ENCODE results near the gene RNF152. TPM values are rescaled to one million over a fixed set of nuclear protein-coding genes. Genes with fewer than 3 reads are reported as not detected.

RNF152 gene
- total and polyA plus RNA-seq, 8 donors = 11.0 to 17.3 (median 14.5) TPM

DNA sequence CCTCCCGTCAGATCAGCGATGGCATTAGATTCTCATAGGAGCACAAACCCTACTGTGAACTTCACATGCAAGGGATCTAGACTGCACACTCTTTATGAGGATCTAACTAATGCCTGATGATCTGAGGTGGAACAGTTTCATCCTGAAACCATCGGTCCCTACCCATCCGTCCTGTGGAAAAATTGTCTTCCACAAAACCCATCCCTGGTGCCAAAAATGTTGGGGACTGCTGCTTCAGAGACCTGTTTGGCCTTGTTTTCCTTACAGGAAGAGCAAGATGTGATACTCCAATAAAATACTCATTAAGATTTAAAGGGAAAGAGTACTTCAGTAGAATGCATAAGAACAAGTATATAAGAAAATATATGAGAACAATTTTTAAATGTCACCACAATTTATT is 71.1 kb downstream of the RNF152 start:
- TF ChIP-seq, protein P1, sequence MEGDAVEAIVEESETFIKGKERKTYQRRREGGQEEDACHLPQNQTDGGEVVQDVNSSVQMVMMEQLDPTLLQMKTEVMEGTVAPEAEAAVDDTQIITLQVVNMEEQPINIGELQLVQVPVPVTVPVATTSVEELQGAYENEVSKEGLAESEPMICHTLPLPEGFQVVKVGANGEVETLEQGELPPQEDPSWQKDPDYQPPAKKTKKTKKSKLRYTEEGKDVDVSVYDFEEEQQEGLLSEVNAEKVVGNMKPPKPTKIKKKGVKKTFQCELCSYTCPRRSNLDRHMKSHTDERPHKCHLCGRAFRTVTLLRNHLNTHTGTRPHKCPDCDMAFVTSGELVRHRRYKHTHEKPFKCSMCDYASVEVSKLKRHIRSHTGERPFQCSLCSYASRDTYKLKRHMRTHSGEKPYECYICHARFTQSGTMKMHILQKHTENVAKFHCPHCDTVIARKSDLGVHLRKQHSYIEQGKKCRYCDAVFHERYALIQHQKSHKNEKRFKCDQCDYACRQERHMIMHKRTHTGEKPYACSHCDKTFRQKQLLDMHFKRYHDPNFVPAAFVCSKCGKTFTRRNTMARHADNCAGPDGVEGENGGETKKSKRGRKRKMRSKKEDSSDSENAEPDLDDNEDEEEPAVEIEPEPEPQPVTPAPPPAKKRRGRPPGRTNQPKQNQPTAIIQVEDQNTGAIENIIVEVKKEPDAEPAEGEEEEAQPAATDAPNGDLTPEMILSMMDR (IDR thresholded peaks at IDR 0.05) = no peak
- H3K9me3 ChIP-seq = no peaks in the 10 kb centered on the region
- H3K4me3 ChIP-seq = no peak overlapping the region
- no peaks in the 10 kb centered on the region for H3K27me3 ChIP-seq
- H3K4me1 ChIP-seq = no peaks in the 10 kb centered on the region
- DNase-seq = no peak
- intact Hi-C loops (cut with DNase I) = no loop called here
- ATAC-seq = no peak
- no peaks in the 10 kb centered on the region for H3K36me3 ChIP-seq
- H3K27ac ChIP-seq = no peak overlapping the region

DNA sequence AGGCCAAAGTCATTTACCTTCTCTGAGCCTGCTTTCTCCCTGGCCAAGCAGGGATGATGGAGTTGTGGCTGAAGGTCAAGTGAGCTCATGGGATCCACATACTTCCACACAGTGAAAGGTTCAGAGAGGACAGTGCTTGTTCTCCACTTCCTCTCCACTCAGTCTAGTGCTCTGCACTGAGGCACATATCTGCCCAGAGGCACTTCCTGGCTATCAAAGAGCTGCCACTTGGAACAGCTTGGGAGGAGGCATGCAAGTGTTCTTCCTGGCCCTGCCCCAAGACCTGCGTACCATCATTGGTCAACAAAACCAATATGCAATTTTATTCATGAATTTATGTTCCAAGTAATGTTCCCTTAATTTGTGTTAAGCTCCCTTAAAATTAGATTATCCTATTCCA is 71.9 kb downstream of the RNF152 start:
- DNase-seq (no peak), ATAC-seq (no peak)
- H3K9me3 ChIP-seq = no peaks in the 10 kb centered on the region
- intact Hi-C loops (cut with DNase I) = no loop called here
- no peaks in the 10 kb centered on the region for H3K27me3 ChIP-seq
- no peak overlapping the region for H3K4me3 ChIP-seq
- H3K36me3 ChIP-seq = no peaks in the 10 kb centered on the region
- TF ChIP-seq, protein P1 (IDR thresholded peaks at IDR 0.05) = no peak
- H3K4me1 ChIP-seq = no peaks in the 10 kb centered on the region
- H3K27ac ChIP-seq = no peak overlapping the region

DNA sequence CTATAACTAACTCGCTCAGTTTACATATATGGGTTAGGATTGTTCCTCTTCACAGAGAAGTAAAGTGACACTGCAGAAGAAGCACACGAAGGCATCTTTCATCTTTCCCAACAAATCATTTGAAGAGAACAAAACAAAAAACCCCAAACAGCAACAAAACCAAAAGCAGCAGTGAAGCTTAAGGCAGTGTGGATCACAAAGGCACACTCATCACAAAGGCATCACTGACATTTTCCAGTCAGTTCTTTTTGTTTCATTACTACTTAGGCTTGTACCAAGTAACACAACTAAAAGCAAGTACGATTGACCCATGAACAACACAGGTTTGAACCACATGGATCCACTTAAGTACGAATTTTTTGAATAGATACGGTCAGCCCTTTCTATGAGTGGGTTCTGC is 75.7 kb downstream of the RNF152 start:
- H3K9me3 ChIP-seq = no peaks in the 10 kb centered on the region
- intact Hi-C loops (cut with DNase I) = no loop called here
- TF ChIP-seq, protein P1 (IDR thresholded peaks at IDR 0.05) = no peak
- DNase-seq (no peak), ATAC-seq (no peak)
- no peak overlapping the region for H3K4me3 ChIP-seq
- H3K27ac ChIP-seq = no peak overlapping the region
- H3K27me3 ChIP-seq = no peaks in the 10 kb centered on the region
- H3K4me1 ChIP-seq = no peaks in the 10 kb centered on the region
- no peaks in the 10 kb centered on the region for H3K36me3 ChIP-seq

DNA sequence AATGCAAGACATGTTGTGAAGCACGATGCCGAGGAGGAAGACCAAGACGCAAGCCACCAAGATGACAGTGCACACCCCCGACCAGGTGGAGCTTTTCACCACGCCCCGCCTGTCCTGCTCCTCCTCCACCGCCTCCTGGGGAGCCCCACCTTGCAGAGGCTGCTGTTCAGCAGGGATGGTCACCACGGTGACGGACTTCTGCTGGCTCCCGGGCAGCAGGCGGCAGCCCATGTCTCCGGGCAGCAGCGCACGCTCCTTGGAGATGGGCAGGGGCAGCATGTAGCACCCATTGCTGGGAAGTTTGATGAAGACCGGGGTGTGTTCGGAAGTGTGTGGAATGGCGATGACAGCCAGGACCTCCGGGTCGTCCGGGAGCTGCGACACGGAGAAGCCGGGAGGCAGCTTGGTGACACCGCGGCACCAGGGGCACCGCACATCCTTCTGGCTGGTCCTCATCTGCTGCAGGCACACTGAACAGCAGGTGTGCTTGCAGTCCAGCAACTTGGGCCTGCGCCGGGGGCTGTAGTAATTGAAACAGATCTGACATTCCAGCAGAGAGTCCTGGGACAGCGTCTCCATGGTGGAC is 76.8 kb downstream of the RNF152 start:
- intact Hi-C loops (cut with DNase I) = no loop called here
- Histone ChIP-seq H3K9me3 (no peaks in the 10 kb centered on the region), H3K4me1 (no peaks in the 10 kb centered on the region), H3K4me3 (no peak overlapping the region), H3K27me3 (no peaks in the 10 kb centered on the region), H3K27ac (no peak overlapping the region), H3K36me3 (no peaks in the 10 kb centered on the region)
- DNase-seq (peak in 1 of 4 donors; percentile 65), ATAC-seq (no peak)
- TF ChIP-seq, protein P1 (IDR thresholded peaks at IDR 0.05) = no peak

DNA sequence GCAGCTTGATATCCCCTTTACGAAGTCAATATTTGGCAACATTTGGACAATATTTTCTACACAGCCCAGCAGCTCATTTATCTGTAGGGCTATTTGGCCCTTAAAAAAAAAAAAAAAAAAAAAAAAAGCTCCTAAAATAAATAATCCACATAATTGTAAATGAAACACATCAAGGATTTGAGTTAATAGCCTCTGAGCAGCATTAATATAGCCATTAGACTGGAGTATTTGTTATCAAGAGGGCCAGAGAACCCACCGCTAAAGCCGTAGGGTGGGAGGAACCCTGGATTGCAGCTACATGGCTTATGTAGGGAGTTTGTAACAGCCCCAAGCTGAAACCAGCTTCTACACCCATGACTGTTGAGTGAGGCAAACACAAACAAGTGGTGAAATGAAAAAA is 84.5 kb downstream of the RNF152 start:
- Histone ChIP-seq H3K4me1 (no peaks in the 10 kb centered on the region), H3K36me3 (no peaks in the 10 kb centered on the region), H3K27me3 (no peaks in the 10 kb centered on the region), H3K4me3 (no peak overlapping the region), H3K9me3 (no peaks in the 10 kb centered on the region), H3K27ac (no peak overlapping the region)
- ATAC-seq = no peak
- DNase-seq = peak in 2 of 4 donors; percentile 19 to 41
- intact Hi-C loops (cut with DNase I) = no loop called here
- TF ChIP-seq, protein P1 (IDR thresholded peaks at IDR 0.05) = no peak

Measured in left lung (tissue), 10 donors.